Diencephalon (tissue), 1 donor: Measurements from ENCODE around the gene SIGLEC7. TPM values are rescaled to one million over a fixed set of nuclear protein-coding genes. Genes with fewer than 3 reads are reported as not detected.

Experiments
- total RNA-seq: library from RNA; depleted of rRNA; stranded (reverse); fragments of >200 nt; gene quantifications from one replicate; pipeline ENCODE4 v1.2.3, GENCODE V29; 2014

Gene SIGLEC7
- 0.46 TPM for total RNA-seq

DNA sequence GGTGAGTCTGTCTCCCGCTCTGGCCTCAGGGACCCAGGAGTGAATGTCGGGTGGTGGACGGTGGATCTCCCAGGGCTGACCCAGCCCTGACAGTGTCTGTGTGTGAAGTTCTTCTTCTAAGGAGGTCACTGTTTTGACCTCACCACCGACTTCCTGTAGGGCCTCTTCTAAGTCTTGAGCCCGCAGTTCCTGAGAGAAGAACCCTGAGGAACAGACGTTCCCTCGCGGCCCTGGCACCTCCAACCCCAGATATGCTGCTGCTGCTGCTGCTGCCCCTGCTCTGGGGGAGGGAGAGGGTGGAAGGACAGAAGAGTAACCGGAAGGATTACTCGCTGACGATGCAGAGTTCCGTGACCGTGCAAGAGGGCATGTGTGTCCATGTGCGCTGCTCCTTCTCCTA is at the start of gene SIGLEC7:
TSS of gene SIGLEC7 (plus strand) at position 183 of the 400 bp plus-strand sequence. CDS start at position 252, 69 bp downstream.

DNA sequence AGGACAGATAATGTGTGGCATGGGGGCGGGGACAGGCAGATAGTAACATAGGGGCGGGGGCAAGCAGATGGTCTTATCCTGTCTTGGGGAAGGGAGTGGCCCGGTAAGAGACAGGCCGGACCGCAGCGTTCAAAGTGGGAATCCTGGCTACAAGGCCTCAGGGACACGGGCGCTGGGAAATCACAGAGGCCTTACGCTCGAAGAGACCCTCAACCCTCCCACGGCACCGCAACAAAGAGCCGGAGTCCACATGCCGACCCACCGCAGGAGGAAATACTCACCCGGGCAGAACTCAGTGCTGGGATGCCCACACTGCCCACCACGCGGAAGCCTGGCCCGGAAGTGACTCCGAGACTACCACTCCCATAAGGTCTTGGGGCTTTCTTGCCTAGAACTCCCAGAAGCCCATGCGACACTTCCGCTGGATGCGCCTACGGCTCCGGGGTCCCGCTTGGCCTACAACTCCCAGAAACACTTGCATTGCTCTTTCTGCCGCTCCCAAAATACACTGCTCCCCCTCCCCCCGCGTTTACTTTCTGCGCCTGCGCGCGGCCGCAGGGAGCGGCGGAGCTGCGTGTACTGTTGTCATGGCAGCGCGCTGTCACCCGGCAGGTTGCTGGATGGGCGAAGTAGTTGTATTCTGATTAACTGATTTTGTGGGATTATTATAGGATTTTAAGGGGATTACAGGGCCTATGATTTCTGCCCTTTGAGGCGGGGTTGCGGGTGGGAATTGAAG is 33.9 kb upstream of the SIGLEC7 start, which contains the start of gene CTU1:
TSS of gene CTU1 (minus strand) at position 344 of the 739 bp plus-strand sequence. CDS start 3,840 bp downstream, outside the sequence.

DNA sequence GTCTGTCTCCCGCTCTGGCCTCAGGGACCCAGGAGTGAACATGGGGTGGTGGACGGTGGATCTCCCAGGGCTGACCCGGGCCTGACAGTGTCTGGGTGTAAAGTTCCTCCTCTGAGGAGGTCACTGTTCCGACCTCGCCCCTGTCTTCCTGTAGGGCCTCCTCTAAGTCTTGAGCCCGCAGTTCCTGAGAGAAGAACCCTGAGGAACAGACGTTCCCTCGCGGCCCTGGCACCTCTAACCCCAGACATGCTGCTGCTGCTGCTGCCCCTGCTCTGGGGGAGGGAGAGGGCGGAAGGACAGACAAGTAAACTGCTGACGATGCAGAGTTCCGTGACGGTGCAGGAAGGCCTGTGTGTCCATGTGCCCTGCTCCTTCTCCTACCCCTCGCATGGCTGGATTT is 17.4 kb upstream of the SIGLEC7 start, which contains the start of gene SIGLEC9:
TSS of gene SIGLEC9 (plus strand) at position 178 of the 400 bp plus-strand sequence. CDS start at position 247, 69 bp downstream.

Other genes with a start within 250 kb of the SIGLEC7 start
- not detected for gene KLK4, start 230.9 kb upstream of the SIGLEC7 start, total RNA-seq
- 0.69 TPM for gene KLK5, start 189.3 kb upstream of the SIGLEC7 start, total RNA-seq
- gene KLK6, start 172.7 kb upstream of the SIGLEC7 start, total RNA-seq, result not detected
- not detected for gene KLK7, start 158.4 kb upstream of the SIGLEC7 start, total RNA-seq
- gene KLK8, start 140.7 kb upstream of the SIGLEC7 start, total RNA-seq, result not detected
- gene KLK10, start 122.6 kb upstream of the SIGLEC7 start, total RNA-seq, result 3.2 TPM
- not detected for gene KLK11, start 115.7 kb upstream of the SIGLEC7 start, total RNA-seq
- gene KLK12, start 107.3 kb upstream of the SIGLEC7 start, total RNA-seq, result not detected
- gene KLK13, start 77.2 kb upstream of the SIGLEC7 start, total RNA-seq, result 0.23 TPM
- gene KLK14, start 59.4 kb upstream of the SIGLEC7 start, total RNA-seq, result not detected
- gene CTU1, start 33.9 kb upstream of the SIGLEC7 start, total RNA-seq, result 3.9 TPM
- gene SIGLEC9, start 17.4 kb upstream of the SIGLEC7 start, total RNA-seq, result 0.69 TPM
- 0.23 TPM for gene CD33, start 82.8 kb downstream of the SIGLEC7 start, total RNA-seq
- not detected for gene SIGLECL1, start 108.8 kb downstream of the SIGLEC7 start, total RNA-seq
- 9.5 TPM for gene IGLON5, start 169.3 kb downstream of the SIGLEC7 start, total RNA-seq
- gene VSIG10L, start 199.8 kb downstream of the SIGLEC7 start, total RNA-seq, result 1.6 TPM
- 54.9 TPM for gene ETFB, start 224.1 kb downstream of the SIGLEC7 start, total RNA-seq
- gene CLDND2, start 226.7 kb downstream of the SIGLEC7 start, total RNA-seq, result not detected
- 0.46 TPM for gene NKG7, start 230.4 kb downstream of the SIGLEC7 start, total RNA-seq
- gene LIM2, start 245.7 kb downstream of the SIGLEC7 start, total RNA-seq, result not detected
- not detected for gene C19orf84, start 248.3 kb downstream of the SIGLEC7 start, total RNA-seq